Amniotic stem cell (primary cell): ENCODE measurements around the gene WBP1.
"Not testable (repeated sequence)": the region's sequence is repeated elsewhere in the genome, so short reads cannot be mapped to it uniquely, and the experiment has no call there.

Experiments used
- DNase-seq: peaks from one replicate; lab custom pipeline; 2025; lab: John Stamatoyannopoulos, UW

WBP1 gene

DNA sequence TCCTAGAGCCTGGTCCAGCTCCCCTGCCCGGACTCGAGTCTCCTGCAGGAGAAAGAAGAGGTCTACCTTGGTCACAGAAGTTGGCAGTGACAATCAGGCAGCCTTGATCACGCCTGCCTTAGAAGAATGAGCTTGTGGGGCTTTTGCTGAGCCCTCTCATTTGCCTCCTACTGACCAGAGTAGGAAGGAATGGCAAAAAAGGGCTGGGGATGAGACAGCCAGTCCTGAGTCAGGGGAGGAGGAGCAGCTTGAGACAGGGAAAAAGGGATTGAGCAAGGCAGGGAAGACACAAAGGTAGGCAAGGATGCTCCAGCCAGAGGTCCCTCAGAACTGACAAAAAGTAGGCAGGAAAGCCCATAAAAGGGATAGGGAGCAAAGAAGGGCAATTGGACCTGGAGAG lies 30.7 kb upstream of the WBP1 start:
- no peak for DNase-seq

DNA sequence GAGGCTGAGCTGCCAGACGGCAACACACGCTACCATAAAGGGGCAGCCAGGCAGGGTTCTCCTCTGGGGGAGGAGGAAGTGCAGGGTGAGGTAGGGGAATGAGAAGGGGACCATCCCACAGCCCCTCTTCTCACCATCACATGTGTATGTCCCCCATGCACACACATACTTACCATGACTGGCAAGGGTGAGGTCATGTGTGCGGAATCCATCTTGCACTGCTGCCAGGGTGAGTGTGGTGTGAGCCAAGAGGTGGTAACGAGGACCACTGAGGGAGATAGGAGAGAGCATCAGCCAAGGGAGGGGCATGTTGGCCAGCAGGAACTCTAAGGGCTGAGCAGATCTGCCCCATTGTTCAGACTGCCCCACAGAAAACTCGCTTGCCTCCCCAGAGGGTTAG lies 29.6 kb upstream of the WBP1 start:
- DNase-seq: no peak

DNA sequence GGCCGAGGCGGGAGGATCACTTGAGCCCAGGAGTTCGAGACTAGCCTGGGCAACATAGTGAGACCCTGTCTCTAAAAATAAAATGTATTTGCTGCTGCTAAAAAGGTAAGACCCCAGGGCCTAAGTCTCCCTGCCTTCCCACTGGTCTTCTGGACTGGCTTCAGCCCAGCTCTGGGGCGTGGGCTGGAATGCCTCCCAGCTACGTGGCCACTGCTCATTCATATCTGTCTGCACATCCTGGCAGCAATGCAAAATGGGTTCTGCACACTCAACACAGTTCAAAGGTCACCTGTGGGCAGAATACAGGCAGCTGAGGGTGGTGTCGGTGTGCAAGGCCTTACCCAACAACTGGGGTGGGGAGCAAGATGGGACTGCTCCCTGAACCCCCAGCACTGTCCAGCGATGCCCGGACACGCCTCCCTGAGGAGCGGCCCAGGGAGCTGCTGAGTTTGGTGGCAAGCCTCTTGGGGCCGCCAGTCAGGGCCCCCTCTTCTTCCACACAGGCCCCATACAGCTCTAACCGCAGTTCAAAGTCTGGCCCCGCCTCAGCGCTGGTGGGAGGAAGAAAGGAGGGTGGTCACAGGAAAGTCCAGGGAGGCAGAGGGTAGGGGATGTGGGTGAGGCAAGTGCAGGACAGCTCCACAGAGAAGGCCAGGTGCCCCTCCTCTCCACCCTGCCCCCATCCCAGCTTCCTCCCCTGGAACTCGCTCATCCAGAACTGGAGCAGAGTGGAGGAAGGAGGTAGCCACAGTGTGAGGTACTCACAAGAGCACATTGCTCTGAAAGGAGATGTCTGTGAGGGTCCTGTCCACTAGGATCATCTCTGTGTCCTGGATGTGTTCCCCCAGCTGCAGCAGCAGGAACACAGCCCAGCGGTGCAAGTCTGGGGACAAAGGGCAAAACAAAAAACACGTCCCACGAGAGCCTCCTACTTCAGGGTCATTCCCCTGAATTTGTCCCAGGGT lies 28.5 kb upstream of the WBP1 start:
- no peak for DNase-seq

GRCh38 chr2:74430502-74430901 lies 27.7 kb upstream of the WBP1 start:
- no peak for DNase-seq

DNA sequence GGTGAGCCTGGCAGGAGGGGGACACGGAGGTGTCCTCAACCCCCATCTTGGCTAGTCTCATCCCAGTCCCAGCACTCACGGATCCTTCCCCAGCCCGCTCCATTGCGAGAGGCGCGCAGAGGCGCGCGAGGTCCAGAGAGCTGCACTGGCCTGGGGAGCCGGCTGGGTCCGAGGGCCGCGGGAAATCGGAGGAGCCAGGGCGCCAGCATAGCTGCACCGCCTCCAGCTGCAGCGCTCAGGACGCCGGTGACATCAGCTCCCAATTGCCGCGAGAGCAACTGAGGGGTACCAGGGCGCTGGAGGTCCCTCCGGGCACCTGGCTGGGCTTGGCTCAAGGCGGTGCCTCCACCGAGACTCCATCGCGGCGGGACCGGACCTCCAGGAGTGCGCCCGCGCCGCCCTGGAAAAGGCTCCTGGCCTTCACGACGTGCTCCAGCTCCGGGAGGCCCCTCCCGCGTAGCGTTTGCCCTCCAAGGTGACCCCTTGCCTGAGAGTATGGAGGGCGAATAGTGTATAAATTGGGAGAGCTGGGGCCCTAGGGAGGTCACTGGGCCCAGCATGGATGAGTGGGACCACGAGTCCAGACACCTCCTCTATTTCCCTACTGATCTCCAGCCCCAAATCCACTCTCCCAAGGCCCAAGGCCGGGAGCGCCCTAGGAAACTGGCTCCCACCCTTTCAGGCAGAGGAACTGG lies 22.0 kb upstream of the WBP1 start:
- no peak for DNase-seq

DNA sequence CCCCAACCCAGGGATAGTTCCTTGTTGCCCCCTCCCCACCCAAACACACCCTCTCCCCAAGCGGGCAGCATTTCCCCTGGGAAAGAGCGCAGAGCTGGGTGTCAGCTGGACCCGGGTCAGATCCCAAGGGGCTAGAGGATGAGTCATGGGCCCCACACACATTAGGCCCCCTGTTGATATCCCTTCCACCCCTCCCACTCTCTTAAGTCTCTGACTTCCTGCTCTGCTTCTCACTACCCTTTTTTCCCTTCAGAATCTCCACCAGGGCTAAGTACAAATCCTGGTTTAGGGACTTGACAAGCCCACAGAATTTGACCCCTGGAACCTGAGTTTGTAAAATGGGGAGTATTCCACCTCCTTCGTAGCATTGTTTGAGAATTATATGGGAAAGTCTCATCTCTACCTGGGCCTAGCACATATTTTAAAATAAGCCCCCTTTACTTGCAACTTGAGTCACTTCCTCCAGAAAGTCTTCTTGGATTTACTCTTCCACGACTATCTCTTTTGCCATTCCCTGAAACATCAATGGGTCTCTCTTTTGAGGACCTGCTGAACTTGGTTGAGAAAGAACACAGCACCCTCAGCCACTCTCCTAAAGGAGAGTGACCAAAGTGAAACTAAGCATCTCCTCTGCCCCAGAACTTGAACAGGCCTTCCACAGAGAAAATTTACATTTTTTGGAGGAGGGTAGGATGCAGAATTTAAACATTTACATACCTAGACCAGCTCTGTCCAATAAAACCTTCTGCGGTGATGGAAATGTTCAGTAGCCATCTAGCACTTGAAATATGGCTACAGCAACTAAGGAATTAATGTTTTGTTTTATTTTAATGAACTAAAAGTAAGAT lies 21.2 kb upstream of the WBP1 start:
- DNase-seq: no peak

GRCh38 chr2:74438248-74438647 lies 20.0 kb upstream of the WBP1 start:
- DNase-seq: no peak

GRCh38 chr2:74439373-74439772 lies 18.9 kb upstream of the WBP1 start:
- no peak for DNase-seq

GRCh38 chr2:74439803-74440377 lies 18.3 kb upstream of the WBP1 start:
- no peak for DNase-seq

DNA sequence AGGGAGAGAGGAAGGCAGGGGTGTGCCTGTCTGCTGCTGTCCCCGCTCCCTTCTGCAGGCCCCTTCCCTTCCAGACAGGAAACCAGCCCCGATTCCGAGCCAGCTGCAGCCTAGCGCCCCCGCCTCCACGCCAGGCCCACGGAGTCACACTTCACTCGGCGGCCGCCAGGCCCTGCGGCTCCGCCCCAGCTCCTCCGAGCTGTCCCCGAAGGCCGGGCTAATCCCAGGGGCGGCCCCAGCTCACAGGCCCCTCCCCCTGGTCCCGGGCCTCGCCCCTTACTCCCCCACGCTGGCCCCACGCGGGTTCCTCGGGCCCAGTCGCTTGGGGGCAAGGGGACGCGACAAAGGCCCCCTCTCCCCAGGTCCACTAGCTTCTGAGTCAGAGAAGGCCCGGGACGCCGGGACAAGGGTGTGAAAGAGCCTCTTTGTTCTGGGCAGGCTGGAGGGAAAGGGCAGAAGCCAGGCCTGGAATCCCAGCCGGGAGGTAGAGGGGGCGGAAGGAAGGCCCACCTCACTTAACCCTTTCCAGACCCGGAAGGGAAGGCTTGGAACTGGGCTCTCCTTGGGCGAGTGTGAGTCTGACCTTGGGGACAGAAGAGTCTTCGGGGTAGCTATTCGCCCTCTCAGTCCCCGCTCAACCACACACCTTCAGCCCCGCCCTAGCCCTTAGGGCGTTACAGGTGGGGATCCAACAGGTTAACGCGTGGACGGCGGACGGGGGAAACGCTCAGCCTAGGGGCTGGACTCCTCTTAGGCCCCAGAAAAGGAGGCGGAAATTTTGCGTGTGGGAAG lies 17.7 kb upstream of the WBP1 start:
- peak; percentile 63 for DNase-seq

GRCh38 chr2:74441170-74441689 lies 17.0 kb upstream of the WBP1 start:
- DNase-seq: no peak

GRCh38 chr2:74441690-74442482 lies 16.4 kb upstream of the WBP1 start, which contains the start of gene RTKN:
Gene RTKN (minus strand): TSS chr2:74441937. CDS start chr2:74441816, 121 bp downstream.
- no peak for DNase-seq

- DNase-seq: not testable (repeated sequence)
Observed at GRCh38 chr2:74442483-74443297, 15.5 kb upstream of the WBP1 start.

GRCh38 chr2:74444498-74445318 lies 13.5 kb upstream of the WBP1 start:
- DNase-seq: no peak

- no peak for DNase-seq
Observed at GRCh38 chr2:74447230-74447999, 10.8 kb upstream of the WBP1 start.

- DNase-seq: no peak
Observed at GRCh38 chr2:74448771-74449170, 9.5 kb upstream of the WBP1 start.

GRCh38 chr2:74450570-74451190 lies 7.6 kb upstream of the WBP1 start:
- no peak for DNase-seq
